GM18873 (cell line): Measurements from ENCODE around the gene SERTAD1.

Experiments
- ATAC-seq: cut with Tn5 transposase; IDR thresholded peaks from one replicate; pipeline ENCODE4 v1.9.1; 2021; ENCODE audit warnings: mild to moderate bottlenecking, moderate library complexity, moderate number of reproducible peaks; ENCODE audit not compliant: unreplicated experiment, low FRiP score

Gene SERTAD1

DNA sequence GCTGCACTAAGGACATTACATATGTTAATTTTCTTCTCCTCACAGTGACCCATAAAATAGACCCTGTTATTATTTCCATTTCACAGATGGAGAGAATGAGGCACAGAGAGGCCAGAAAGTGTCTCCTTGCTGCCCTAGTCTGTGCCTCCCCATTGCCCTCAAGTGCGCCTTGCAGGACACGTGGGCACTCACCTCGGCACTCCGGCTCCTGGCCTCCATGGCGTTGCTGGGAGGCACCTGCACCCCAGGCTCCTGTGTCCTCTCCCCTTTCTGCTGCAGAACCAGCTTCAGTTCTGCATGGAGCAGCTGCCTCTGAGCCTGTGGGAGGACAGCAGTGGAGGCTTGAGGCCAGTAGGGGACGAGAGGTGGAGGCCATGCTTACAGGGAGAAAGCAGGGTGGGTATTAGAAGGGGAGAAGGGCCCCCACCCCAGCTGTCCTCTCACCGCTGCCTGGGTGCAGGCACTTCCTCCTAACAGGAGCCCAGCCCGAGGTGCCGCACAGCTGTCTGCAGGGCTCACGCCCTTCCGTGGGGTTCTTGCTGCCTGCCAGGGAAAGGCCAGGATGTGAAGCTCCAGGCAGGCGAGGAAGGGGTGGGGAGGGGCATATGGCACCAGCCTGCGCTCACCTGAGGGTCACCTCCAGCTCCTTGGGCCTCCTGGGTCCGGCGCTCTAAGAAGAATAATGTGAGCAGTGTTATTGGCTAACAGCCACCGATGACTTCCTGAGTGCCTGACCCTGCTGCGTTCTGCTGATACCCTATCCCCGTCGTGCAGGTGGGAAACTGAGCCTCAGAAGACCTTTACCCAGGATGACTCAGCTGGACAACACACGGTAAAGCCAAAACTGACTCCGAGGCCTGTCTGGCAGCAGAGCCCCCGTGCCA is 17.8 kb downstream of the SERTAD1 start:
- ATAC-seq, result no peak

DNA sequence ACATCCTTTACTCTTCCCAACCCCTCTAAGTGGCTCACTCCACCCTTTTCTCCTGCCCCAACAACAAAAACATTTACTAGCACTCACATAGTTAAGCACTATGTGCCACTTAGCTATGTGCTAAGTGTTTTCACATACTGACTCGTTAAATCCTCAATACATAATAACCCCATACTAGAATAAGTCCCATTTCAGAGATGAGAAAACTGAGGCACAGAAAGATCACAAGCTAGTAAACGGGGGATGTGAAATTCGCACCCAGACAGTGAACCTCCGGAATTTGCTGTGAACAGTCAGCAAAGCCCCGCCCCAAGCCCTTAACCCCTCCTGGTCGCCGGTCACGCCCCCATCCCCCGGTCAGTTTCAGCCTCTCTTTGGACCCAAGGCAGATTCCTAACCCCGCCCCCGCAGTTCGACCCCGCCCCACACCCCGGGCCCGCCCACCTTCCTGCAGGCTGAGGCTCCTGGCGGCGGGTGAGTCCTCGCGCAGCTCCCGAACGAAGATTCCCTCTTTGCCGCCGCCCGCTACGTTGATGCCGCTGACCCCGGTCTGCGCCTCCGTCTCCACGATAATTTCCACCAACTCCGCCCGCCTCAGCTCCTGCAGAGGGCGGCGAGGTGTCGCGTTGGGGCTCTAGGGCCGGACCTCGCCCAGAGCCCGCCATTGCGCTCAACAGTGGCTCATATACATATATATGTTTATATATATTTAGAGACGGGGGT is 22.4 kb downstream of the SERTAD1 start:
- ATAC-seq, result peak; percentile 38

- ATAC-seq, result no peak
These were observed 25.2 kb downstream of the SERTAD1 start for GRCh38 chr19:40400559-40400958.

DNA sequence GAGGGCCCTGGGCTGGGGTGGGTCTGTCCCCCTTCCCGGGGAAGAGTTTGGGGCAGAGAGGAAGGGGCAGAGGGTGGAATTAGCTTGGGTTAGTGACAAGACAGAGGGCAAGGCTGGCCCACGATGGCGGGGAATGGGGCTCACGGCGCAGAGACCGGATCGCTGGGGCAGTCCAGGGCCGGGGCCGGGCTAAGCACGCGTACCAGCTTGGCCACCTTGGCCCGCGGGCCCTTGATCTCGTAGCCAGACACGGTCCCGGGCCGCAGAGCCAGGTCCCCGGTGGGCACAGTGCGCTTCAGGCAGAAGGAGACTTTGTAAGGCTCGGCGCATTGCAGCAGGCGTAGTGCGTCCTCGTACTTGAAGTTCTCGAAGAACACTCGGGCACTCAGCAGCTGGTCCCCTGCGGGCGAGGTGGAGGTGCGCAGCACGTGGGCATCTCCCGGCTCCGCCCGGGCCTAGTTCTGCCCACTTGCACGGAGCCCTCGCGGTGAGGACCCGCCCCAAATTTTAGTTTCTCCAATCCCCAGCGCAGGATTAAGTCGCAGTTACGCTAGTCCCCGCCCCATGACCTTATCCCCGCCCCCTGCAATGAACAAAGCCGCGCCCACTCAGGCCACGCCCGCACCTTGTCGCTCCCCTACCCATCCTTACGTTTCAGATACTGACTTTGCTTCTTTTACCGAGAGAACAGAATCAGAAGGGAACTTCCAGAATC is 27.2 kb downstream of the SERTAD1 start:
- ATAC-seq, result no peak

GRCh38 chr19:40397568-40397906 is 28.3 kb downstream of the SERTAD1 start:
- no peak for ATAC-seq

GRCh38 chr19:40396886-40397567 is 28.8 kb downstream of the SERTAD1 start:
- no peak for ATAC-seq

GRCh38 chr19:40395956-40396355 is 29.8 kb downstream of the SERTAD1 start:
- no peak for ATAC-seq

GRCh38 chr19:40394816-40395210 is 31.0 kb downstream of the SERTAD1 start:
- ATAC-seq, result no peak

DNA sequence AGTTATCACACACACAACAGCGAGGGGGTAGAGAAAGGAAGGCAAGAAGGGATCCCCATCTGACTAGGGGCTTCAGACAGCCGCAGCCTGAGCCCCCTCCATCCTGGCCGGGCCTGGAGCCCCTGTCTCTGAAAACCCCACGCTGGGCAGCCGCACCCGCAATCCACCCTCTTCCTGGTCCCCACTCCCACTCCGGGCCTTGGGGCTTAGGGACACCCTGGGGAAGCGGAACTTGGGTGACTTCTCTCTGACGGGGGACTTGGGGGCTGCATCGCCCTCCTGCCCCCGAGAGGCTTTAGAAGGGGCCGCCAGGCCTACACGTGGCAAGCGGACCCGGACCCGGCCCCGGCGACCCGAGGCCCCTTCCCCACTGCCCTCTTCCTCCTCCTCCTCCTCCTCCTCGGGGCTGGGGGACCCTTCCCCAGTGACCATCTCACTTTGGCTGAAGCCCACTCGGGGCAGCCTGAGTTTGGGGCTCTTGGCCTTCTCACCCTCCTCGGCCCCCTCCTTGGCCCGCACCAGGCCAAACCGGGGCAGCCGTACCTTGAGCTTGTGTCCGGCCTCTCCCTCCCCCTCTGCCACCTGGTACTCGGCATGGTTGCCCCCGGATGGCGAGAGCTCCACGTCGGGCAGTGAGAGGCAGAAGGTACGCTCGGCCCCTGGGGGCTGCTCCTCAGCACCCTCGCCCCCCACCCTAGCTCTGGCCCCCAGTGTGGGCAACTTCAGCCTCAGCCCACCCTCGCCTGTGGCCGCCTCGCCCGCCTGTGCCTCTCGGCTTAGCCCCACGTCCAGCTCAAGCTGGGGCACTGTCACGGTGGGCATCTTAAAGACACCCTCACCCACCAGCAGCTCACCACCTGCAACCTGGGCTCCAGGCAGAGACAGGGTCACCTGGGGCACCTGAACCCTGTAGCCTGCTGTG is 31.6 kb downstream of the SERTAD1 start:
- no peak for ATAC-seq

DNA sequence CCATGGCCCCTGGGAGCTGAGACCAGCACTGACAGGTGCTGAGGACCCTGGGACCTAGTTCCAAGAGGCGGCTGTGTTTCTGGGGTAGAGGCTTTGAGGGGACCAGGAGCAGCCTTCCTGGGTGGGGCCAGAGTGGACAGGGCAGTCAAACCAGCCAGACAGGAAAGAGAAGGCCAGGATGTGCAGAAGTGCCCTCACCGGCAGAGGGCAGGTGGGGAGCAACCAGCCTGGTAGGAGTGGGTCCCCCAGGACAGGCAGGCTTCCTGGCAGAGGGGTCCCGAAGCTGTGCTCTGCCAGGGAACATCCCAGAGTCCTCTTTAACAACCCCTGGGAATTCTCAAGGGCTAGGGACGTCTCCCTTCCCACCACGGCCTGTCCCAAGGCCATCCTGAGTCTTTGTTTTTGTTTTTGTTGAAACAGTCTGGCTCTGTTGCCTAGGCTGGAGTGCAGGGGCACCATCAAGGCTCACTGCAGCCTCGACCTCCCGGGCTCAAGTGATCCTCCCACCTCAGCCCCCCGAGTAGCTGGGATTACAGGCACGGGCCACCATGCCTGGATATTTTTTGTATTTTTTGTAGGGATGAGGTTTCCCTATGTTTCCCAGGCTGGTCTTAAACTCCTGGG is 32.8 kb downstream of the SERTAD1 start:
- ATAC-seq, result no peak

GRCh38 chr19:40392123-40392522 is 33.7 kb downstream of the SERTAD1 start:
- ATAC-seq, result no peak

GRCh38 chr19:40390084-40390742 is 35.6 kb downstream of the SERTAD1 start, which contains the start of gene HIPK4:
TSS of gene HIPK4 (minus strand) at chr19:40390181. CDS start at chr19:40389902, 279 bp downstream.
- no peak for ATAC-seq

- ATAC-seq, result no peak
These were observed 36.2 kb downstream of the SERTAD1 start for GRCh38 chr19:40389404-40390083.

DNA sequence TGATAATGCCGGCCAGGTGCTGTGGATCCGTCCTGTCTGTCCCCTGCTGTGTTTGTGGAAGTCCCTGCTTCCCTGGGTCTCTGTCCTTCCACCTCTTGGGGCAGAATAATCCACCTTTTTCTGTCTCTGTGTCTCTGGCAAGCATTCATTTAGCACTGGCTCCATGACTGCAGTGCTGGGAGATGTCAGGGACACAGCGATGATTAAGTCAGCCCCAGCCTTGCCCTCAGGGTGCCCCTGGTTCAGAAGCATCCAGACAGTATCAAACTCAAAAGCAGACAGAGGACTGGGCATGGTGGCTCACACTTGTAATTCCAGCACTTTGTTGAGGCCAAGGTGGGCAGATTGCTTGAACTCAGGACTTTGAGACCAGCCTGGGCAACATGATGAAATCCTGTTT is 37.3 kb downstream of the SERTAD1 start:
- no peak for ATAC-seq

DNA sequence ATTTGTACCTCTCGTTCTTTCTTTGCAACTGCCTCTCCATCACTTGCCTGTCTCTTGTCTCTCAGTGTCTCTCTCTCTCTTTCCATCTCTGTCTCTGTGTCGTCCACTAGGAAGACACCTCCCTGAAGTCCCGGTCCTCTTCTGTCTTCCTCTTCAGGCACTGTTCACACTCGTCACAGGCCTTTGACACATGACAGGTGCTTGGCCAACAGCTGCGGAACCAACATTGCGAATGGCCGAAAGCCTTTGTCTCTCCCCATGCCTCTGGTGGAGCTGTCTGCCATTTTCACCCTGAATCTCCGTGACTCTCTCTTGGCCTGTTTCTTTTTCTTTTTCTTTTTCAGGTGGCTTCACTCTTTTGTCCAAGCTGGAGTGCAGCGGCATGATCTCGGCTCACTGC is 38.6 kb downstream of the SERTAD1 start:
- no peak for ATAC-seq

DNA sequence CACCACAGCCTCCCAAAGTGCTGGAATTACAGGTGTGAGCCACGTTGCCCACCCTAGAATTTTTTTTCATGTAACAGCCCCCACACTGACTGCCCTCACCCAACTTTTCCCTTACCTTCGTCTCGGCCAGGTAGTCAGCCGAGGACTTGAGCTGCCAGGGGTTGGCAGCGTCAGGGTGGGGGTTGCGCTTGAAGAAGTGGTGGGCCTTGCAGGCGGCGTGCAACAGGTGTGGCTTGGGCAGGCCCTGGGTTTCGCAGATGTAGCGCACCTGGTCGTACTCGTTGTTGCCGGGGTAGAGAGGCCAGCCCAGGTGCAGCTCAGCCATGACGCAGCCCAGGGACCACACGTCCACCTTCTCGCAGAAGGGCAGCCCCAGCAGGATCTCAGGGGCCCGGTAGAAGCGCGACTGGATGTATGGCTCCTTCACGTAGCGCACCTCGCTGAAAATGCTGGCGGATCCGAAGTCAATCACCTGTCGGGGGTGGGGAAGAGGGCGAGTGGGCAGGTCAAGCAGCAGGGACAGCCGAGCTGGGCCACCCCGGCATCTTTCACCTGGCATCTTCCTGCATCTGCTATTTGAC is 42.0 kb downstream of the SERTAD1 start:
- ATAC-seq, result no peak

DNA sequence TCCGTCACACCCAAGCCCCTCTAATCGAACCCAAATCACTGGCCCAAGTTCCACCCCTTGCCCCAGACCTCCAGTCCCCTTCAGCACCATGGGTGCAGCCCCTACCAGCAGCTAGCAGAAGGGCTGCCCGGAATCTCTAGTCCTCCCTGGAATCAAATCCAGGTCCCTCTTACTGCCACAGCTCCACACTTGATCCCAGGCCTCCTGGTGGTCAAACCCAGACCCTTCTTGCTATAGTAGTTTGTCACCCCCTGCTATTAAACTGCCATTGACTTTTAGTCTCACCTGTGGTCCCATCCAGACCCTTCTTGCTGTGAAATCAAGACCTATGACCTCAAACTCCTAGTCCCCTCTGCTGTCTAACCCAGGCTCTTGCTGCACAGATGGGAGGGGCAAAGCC is 44.5 kb downstream of the SERTAD1 start:
- no peak for ATAC-seq
